NT2/D1 (cell line): ENCODE data around the gene ERLIN1.

ENCODE experiments used
- YY1 ChIP-seq: IDR thresholded peaks from 2 replicates; pipeline ENCODE4 v1.6.1; 2011; ENCODE audit not compliant: insufficient read length, insufficient read depth
- ZNF274 ChIP-seq: IDR thresholded peaks from 2 replicates; pipeline ENCODE4 v1.6.1; 2011; ENCODE audit warnings: mild to moderate bottlenecking, low read depth, low read length

- TF ChIP-seq YY1 (no peak), ZNF274 (no peak)
These were observed 82.2 kb downstream of the ERLIN1 start for GRCh38 chr10:100103581-100103980.
